OCI-LY7 (cell line): ENCODE data around the gene GLG1. TPM values are rescaled to one million over a fixed set of nuclear protein-coding genes. Genes with fewer than 3 reads are reported as not detected.

Source experiments
- BruUV-seq: library from RNA; stranded (reverse); fragments of 400-500 nt; replicated peaks from 2 replicates; lab custom pipeline; 2021; lab: Mats Ljungman, UMichigan
- CTCF ChIA-PET: fragments of 300-600 bp; sonication (Branson Sonifier 250); formaldehyde crosslinking; loops from one replicate; lab custom pipeline; 2022; ENCODE audit warnings: antibody characterized with exemption; ENCODE audit not compliant: unreplicated experiment; lab: Charles Lee
- POLR2A ChIA-PET: fragments of 300-600 bp; sonication (Branson Sonifier 250); formaldehyde crosslinking; loops from one replicate; lab custom pipeline; 2022; ENCODE audit warnings: antibody characterized with exemption; lab: Charles Lee
- DNase-seq: peaks from one replicate; pipeline ENCODE4 v3.0.0-alpha.2; 2015; ENCODE audit warnings: low spot score
- H2AFZ ChIP-seq: fragments of 200-600 bp; sonication (generic), shearing (Covaris generic); 2 replicates; pipeline ENCODE4 v1.6.1; 2014; ENCODE audit warnings: mild to moderate bottlenecking, antibody characterized with exemption, low read length, moderate library complexity
- H3K27ac ChIP-seq: fragments of 200-600 bp; sonication (generic); 2 replicates; pipeline ENCODE4 v1.5.1; 2014; ENCODE audit warnings: mixed run types, low read depth, mild to moderate bottlenecking, moderate library complexity, low read length, inconsistent platforms; ENCODE audit not compliant: poor library complexity, severe bottlenecking
- H3K36me3 ChIP-seq: fragments of 200-600 bp; sonication (generic); 2 replicates; pipeline ENCODE4 v1.6.1; 2014; ENCODE audit warnings: mild to moderate bottlenecking, antibody characterized with exemption, low read length, moderate library complexity, mixed read lengths; ENCODE audit not compliant: insufficient read depth
- H3K4me1 ChIP-seq: fragments of 200-600 bp; sonication (generic); 2 replicates; pipeline ENCODE4 v1.5.1; 2014; ENCODE audit warnings: mild to moderate bottlenecking, low read length; ENCODE audit not compliant: insufficient read depth, poor library complexity, severe bottlenecking
- H3K4me2 ChIP-seq: fragments of 200-600 bp; sonication (generic); 2 replicates; pipeline ENCODE4 v1.6.1; 2014; ENCODE audit warnings: mild to moderate bottlenecking, low read length
- H3K4me3 ChIP-seq: fragments of 200-600 bp; sonication (generic); 2 replicates; pipeline ENCODE4 v1.5.1; 2014; ENCODE audit warnings: mild to moderate bottlenecking, low read depth, low read length; ENCODE audit not compliant: poor library complexity, severe bottlenecking
- H3K79me2 ChIP-seq: fragments of 200-600 bp; sonication (generic); 2 replicates; pipeline ENCODE4 v1.6.1; 2016; ENCODE audit warnings: low read depth, mild to moderate bottlenecking, low read length, moderate library complexity, mixed read lengths; ENCODE audit not compliant: insufficient read depth
- H3K9me2 ChIP-seq: fragments of 200-600 bp; sonication (generic); 2 replicates; pipeline ENCODE4 v1.6.1; 2016; ENCODE audit warnings: mild to moderate bottlenecking, low read length, mixed read lengths; ENCODE audit not compliant: insufficient read depth
- H3K9me3 ChIP-seq: fragments of 200-600 bp; sonication (generic); 2 replicates; pipeline ENCODE4 v1.6.1; 2014; ENCODE audit warnings: mild to moderate bottlenecking, mixed run types, low read length, mixed read lengths
- H4K20me1 ChIP-seq: fragments of 200-600 bp; sonication (generic); 2 replicates; pipeline ENCODE4 v1.6.1; 2014; ENCODE audit warnings: mild to moderate bottlenecking, antibody characterized with exemption, low read length, moderate library complexity, mixed read lengths; ENCODE audit not compliant: insufficient read depth
- EZH2phosphoT487 ChIP-seq: fragments of 200-600 bp; sonication (generic); IDR thresholded peaks from 2 replicates; pipeline ENCODE4 v1.6.1; 2018; ENCODE audit warnings: low read depth, borderline replicate concordance, mild to moderate bottlenecking, mixed run types, antibody characterized with exemption, low read length, moderate library complexity, mixed read lengths
- intact Hi-C: fragments of 100-400 bp; cut with micrococcal nuclease; formaldehyde crosslinking; loops from one replicate; pipeline ENCODE4 v1.10.0; 2022; ENCODE audit not compliant: unreplicated experiment
- total RNA-seq, 2 experiments: library from RNA; depleted of rRNA in 1 of 2; stranded (reverse); fragments of >200 nt in 1 of 2; shearing (Covaris generic) in 1 of 2; gene quantifications; 2 replicates each; pipeline ENCODE4 v1.2.3, GENCODE V29; 2014 to 2022
- TF ChIP-seq, protein P1 (sequence below): fragments of 200-600 bp; sonication (generic); conservative IDR thresholded peaks from 2 replicates; pipeline ENCODE4 v1.5.1; 2014; ENCODE audit warnings: mild to moderate bottlenecking, antibody characterized with exemption, low read length, moderate library complexity, mixed read lengths

GLG1 gene
- total RNA-seq, 2 experiments from 2014 or later, result 40.4 to 69.8 TPM

DNA sequence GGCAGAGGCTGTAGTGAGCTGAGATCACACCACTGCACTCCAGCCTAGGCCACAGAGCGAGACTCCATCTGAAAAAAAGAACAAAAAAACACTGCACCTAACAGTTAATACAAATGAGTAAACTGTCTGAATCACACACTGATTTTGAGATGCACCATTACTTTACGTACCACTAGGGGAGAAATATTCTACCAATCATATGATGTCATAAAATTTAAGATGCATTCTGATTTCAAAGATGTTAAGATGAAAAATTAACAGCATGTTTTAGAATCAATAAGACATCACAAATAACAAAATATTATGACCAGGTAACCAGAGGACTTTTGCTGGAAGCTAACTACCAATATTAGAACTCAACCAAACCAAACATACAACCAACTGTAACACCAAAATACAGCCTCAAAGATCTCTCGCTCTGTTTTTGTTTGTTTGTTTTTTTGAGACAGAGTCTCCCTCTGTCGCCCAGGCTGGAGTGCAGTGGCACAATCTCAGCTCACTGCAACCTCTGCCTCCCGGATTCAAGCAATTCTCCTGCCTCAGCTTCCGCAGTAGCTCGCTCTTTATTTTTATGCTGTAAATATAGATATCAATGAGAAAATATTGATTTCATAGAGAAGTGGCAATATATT, 31.6 kb downstream of the GLG1 start:
- no peak overlapping the region for H3K27ac ChIP-seq
- H3K4me1 ChIP-seq, result no peaks in the 10 kb centered on the region
- H4K20me1 ChIP-seq, result no peaks in the 10 kb centered on the region; the same call in 1 of the 2 replicates
- H3K4me3 ChIP-seq, result no peak overlapping the region
- ChIA-PET CTCF (no interaction called here), POLR2A (interaction anchor here (0.6 to 0.7 kb wide), 2 partner anchors 11 to 228 kb away, joined by 3 to 4 read pairs; no protein-coding TSS in a partner anchor)
- H3K79me2 ChIP-seq, result peaks cover 51% of the 10 kb centered on the region
- no peak for DNase-seq
- no TSS peak for BruUV-seq
- H2AFZ ChIP-seq, result no peak overlapping the region
- no peak overlapping the region for H3K4me2 ChIP-seq
- intact Hi-C loops, result no loop called here
- H3K36me3 ChIP-seq, result no peaks in the 10 kb centered on the region
- no peaks in the 10 kb centered on the region for H3K9me2 ChIP-seq
- H3K9me3 ChIP-seq, result no peaks in the 10 kb centered on the region
- no peak for TF ChIP-seq EZH2phosphoT487
- TF ChIP-seq, protein P1, sequence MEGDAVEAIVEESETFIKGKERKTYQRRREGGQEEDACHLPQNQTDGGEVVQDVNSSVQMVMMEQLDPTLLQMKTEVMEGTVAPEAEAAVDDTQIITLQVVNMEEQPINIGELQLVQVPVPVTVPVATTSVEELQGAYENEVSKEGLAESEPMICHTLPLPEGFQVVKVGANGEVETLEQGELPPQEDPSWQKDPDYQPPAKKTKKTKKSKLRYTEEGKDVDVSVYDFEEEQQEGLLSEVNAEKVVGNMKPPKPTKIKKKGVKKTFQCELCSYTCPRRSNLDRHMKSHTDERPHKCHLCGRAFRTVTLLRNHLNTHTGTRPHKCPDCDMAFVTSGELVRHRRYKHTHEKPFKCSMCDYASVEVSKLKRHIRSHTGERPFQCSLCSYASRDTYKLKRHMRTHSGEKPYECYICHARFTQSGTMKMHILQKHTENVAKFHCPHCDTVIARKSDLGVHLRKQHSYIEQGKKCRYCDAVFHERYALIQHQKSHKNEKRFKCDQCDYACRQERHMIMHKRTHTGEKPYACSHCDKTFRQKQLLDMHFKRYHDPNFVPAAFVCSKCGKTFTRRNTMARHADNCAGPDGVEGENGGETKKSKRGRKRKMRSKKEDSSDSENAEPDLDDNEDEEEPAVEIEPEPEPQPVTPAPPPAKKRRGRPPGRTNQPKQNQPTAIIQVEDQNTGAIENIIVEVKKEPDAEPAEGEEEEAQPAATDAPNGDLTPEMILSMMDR, result no peak

DNA sequence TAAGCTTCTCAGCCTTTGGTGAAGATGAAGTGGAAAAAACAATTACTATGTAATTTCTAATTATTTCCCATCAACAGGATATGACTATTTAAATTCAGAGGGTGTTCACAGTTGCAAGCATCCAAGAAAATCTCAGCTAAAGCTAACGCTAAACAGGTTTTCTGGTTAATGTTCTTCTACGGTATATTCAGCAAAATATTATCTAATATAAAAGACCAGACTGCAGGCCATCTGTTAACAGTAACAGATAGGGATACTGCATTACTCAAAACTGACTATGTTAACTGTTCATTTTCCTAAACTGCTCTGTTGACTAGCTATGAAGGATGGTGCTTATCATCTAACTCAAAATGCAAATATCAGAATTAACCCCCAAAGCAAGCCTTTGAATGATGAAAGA, 32.8 kb downstream of the GLG1 start:
- H2AFZ ChIP-seq, result no peak overlapping the region
- CTCF ChIA-PET, result interaction anchor here (1.2 kb wide), 1 partner anchor 119 kb away, joined by 3 read pairs; no protein-coding TSS in a partner anchor
- H4K20me1 ChIP-seq, result no peaks in the 10 kb centered on the region; the same call in 1 of the 2 replicates
- H3K4me1 ChIP-seq, result no peaks in the 10 kb centered on the region
- no peaks in the 10 kb centered on the region for H3K36me3 ChIP-seq
- H3K9me2 ChIP-seq, result no peaks in the 10 kb centered on the region
- no peak overlapping the region for H3K4me2 ChIP-seq
- BruUV-seq, result no TSS peak
- no peak for DNase-seq
- H3K9me3 ChIP-seq, result no peaks in the 10 kb centered on the region
- intact Hi-C loops, result no loop called here
- POLR2A ChIA-PET, result interaction anchor here (0.5 to 2.0 kb wide), 8 partner anchors 10 to 265 kb away, joined by 3 to 5 read pairs (median 3); no protein-coding TSS in a partner anchor
- H3K4me3 ChIP-seq, result no peak overlapping the region
- no peak overlapping the region for H3K27ac ChIP-seq
- TF ChIP-seq, protein P1, result no peak
- no peak for TF ChIP-seq EZH2phosphoT487
- H3K79me2 ChIP-seq, result peaks cover 57% of the 10 kb centered on the region

DNA sequence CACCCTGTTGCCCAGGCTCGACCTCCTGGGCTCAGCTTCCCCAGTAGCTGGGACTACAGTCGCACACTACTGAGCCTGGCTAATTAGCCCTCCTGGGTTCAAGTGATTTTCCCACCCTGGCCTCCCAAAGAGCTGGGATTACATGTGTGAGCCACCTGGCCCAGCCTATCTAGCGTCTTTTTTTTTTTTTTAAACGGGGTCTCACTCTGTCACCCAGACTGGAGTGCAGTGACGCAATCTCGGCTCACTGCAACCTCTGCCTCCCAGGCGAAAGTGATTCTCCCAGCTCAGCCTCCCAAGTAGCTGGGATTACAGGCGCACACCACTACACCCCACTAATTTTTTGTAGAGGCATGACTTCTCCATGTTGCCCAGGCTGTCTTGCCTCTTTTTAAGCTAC, 33.3 kb downstream of the GLG1 start:
- intact Hi-C loops, result no loop called here
- no peak overlapping the region for H3K27ac ChIP-seq
- peaks cover 52% of the 10 kb centered on the region for H3K79me2 ChIP-seq
- no peak overlapping the region for H2AFZ ChIP-seq
- ChIA-PET POLR2A (interaction anchor here (0.5 to 2.0 kb wide), 7 partner anchors 11 to 265 kb away, joined by 3 to 5 read pairs (median 3); no protein-coding TSS in a partner anchor), CTCF (interaction anchor here (1.2 kb wide), 1 partner anchor 119 kb away, joined by 3 read pairs; no protein-coding TSS in a partner anchor)
- no peaks in the 10 kb centered on the region for H3K36me3 ChIP-seq
- no peaks in the 10 kb centered on the region; the same call in 1 of the 2 replicates for H4K20me1 ChIP-seq
- no peaks in the 10 kb centered on the region for H3K9me2 ChIP-seq
- TF ChIP-seq EZH2phosphoT487, result no peak
- TF ChIP-seq, protein P1, result no peak
- no peaks in the 10 kb centered on the region for H3K9me3 ChIP-seq
- no peak overlapping the region for H3K4me2 ChIP-seq
- no TSS peak for BruUV-seq
- no peak overlapping the region for H3K4me3 ChIP-seq
- H3K4me1 ChIP-seq, result no peaks in the 10 kb centered on the region
- no peak for DNase-seq
